K562 (cell line): ENCODE data around the gene POLRMT. TPM values are rescaled to one million over a fixed set of nuclear protein-coding genes. Genes with fewer than 3 reads are reported as not detected.
A peak's percentile ranks its signal among the peaks of the same experiment; 100 is the strongest.

ENCODE experiments used
- ATF7 ChIP-seq: fragments of 450-650 bp; IDR thresholded peaks from 2 replicates; pipeline ENCODE4 v1.7.1; 2014; ENCODE audit warnings: mild to moderate bottlenecking, moderate library complexity
- BCOR ChIP-seq: fragments of 450-650 bp; IDR thresholded peaks from 2 replicates; pipeline ENCODE4 v1.6.1; 2016
- BRF1 ChIP-seq: IDR thresholded peaks from 3 replicates; pipeline ENCODE4 v1.6.1; 2011; ENCODE audit warnings: borderline replicate concordance, mild to moderate bottlenecking; ENCODE audit not compliant: insufficient read length; ENCODE audit errors: extremely low read depth
- FOXJ2 ChIP-seq: fragments of 200-800 bp; sonication (Bioruptor generic); IDR thresholded peaks from 2 replicates; pipeline ENCODE4 v1.6.1; 2016; ENCODE audit warnings: missing genetic modification characterization, missing compliant biosample characterization
- HDAC2 ChIP-seq: fragments of 450-650 bp; IDR thresholded peaks from 2 replicates; pipeline ENCODE4 v1.6.1; 2016; ENCODE audit warnings: mild to moderate bottlenecking
- JUN ChIP-seq, 2 experiments: sonication (generic) in 1 of 2; formaldehyde crosslinking in 1 of 2; IDR thresholded peaks; 2 replicates each; pipeline versions ENCODE4 v1.6.1 to v1.8.0; 2012 to 2022; ENCODE audit warnings: borderline replicate concordance in 2 of 2, mild to moderate bottlenecking in 2 of 2, improper control_type of control experiment in 1 of 2, low read depth in 1 of 2, low read length in 1 of 2, missing genetic modification reagents in 1 of 2
- KAT2B ChIP-seq: IDR thresholded peaks from one replicate; pipeline ENCODE4 v1.6.1; 2012; ENCODE audit warnings: low read depth, mild to moderate bottlenecking, control low read depth, inconsistent platforms, low read length, moderate library complexity
- KDM1A ChIP-seq, 2 experiments: fragments of 450-650 bp; IDR thresholded peaks; 2 replicates each; pipeline ENCODE4 v1.6.1; 2016; ENCODE audit warnings: mild to moderate bottlenecking in 2 of 2
- MAZ ChIP-seq, 2 experiments: fragments of 450-650 bp in 1 of 2; sonication (generic) in 1 of 2; formaldehyde crosslinking; IDR thresholded peaks in 1 of 2; conservative IDR thresholded peaks in 1 of 2; 2 replicates each; pipeline versions ENCODE4 v1.4.0 to v1.5.0; 2020; ENCODE audit warnings: mild to moderate bottlenecking in 1 of 2, missing genetic modification reagents in 1 of 2
- MTA2 ChIP-seq: fragments of 450-650 bp; IDR thresholded peaks from 2 replicates; pipeline ENCODE4 v1.6.1; 2016; ENCODE audit warnings: low read depth
- NCOR1 ChIP-seq: fragments of 450-650 bp; IDR thresholded peaks from 2 replicates; pipeline ENCODE4 v1.6.1; 2016; ENCODE audit warnings: mild to moderate bottlenecking, moderate library complexity
- RAD51 ChIP-seq: fragments of 450-650 bp; IDR thresholded peaks from 2 replicates; pipeline ENCODE4 v1.7.1; 2016; ENCODE audit warnings: low read depth, mild to moderate bottlenecking, borderline replicate concordance
- SRSF9 ChIP-seq: fragments of 200-400 bp; formaldehyde crosslinking; IDR thresholded peaks from 2 replicates; pipeline ENCODE4 v1.6.1; 2017; ENCODE audit warnings: low read depth, low read length, borderline replicate concordance
- TEAD4 ChIP-seq, 2 experiments: sonication (generic) in 1 of 2; formaldehyde crosslinking in 1 of 2; IDR thresholded peaks; 2 replicates each; pipeline versions ENCODE4 v1.6.1 to v1.8.0; 2012 to 2022; ENCODE audit warnings: borderline replicate concordance in 1 of 2, inconsistent platforms in 1 of 2, low read length in 1 of 2, mild to moderate bottlenecking in 1 of 2, missing genetic modification reagents in 1 of 2
- U2AF1 ChIP-seq: fragments of 200-400 bp; formaldehyde crosslinking; optimal IDR thresholded peaks from 2 replicates; pipeline ENCODE3; 2017; ENCODE audit warnings: mild to moderate bottlenecking, low read depth, low read length, moderate library complexity
- ZKSCAN3 ChIP-seq: fragments of 250-450 bp; sonication (Bioruptor Pico); IDR thresholded peaks from 2 replicates; pipeline ENCODE4 v1.4.0; 2020
- ZNF3 ChIP-seq: fragments of 250-450 bp; sonication (Bioruptor Pico); IDR thresholded peaks from 2 replicates; pipeline ENCODE4 v1.5.0; 2021; ENCODE audit warnings: mild to moderate bottlenecking, moderate library complexity
- polyA plus RNA-seq, 8 experiments: library from polyadenylated mRNA; depleted of rRNA in 4 of 8; stranded (reverse) in 5 of 8; unstranded in 3 of 8; fragments of >200 nt; fragmentation: Nextera tagmentation in 2 of 8; fragmentation: Illumina TruSeq in 1 of 8; extraction: Ambion mirVana in 2 of 8; extraction: Trizol in 1 of 8; gene quantifications; 2 replicates each; pipeline versions ENCODE4 v1.2.1 to v1.2.3, GENCODE V29; 2011 to 2014; ENCODE audit warnings: inconsistent platforms in 1 of 8, missing spikeins in 1 of 8
- total RNA-seq, 7 experiments: library from RNA; depleted of rRNA in 6 of 7; stranded (reverse); fragments of >200 nt in 6 of 7; fragmentation: Illumina TruSeq in 2 of 7; extraction: Trizol in 2 of 7; gene quantifications; 2 replicates each; pipeline versions ENCODE4 v1.2.1 to v1.2.3, GENCODE V29; 2011 to 2021; ENCODE audit warnings: low replicate concordance in 1 of 7
- TF ChIP-seq, protein P1 (sequence below): fragments of 250-450 bp; sonication (Bioruptor Pico); IDR thresholded peaks from 2 replicates; pipeline ENCODE4 v1.8.0; 2022; ENCODE audit warnings: inconsistent platforms, mild to moderate bottlenecking, moderate library complexity, borderline replicate concordance
- TF ChIP-seq, protein P2 (sequence below): sonication (generic); formaldehyde crosslinking; IDR thresholded peaks from 2 replicates; pipeline ENCODE4 v1.8.1; 2023; ENCODE audit warnings: missing genetic modification reagents, mild to moderate bottlenecking, borderline replicate concordance
- TF ChIP-seq, protein P3 (sequence below): fragments of 450-650 bp; IDR thresholded peaks from 2 replicates; pipeline ENCODE4 v1.6.1; 2014; ENCODE audit warnings: low read depth, mild to moderate bottlenecking, moderate library complexity, borderline replicate concordance

Gene POLRMT
- total and polyA plus RNA-seq, 9 of the 15 experiments (the other 6 are each of a cell fraction or from before 2014, with no cell fraction given) = 30.3 to 144 (median 68.0) TPM

- TF ChIP-seq, protein P1, sequence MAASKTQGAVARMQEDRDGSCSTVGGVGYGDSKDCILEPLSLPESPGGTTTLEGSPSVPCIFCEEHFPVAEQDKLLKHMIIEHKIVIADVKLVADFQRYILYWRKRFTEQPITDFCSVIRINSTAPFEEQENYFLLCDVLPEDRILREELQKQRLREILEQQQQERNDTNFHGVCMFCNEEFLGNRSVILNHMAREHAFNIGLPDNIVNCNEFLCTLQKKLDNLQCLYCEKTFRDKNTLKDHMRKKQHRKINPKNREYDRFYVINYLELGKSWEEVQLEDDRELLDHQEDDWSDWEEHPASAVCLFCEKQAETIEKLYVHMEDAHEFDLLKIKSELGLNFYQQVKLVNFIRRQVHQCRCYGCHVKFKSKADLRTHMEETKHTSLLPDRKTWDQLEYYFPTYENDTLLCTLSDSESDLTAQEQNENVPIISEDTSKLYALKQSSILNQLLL = no peak
- TF ChIP-seq TEAD4 (IDR thresholded peaks at IDR 0.05; ENCODE audit: low read length) = peak; percentile 26; the same call in 1 of the 2 replicates
- TF ChIP-seq TEAD4 (CRISPR knock-in tag; IDR thresholded peaks at IDR 0.05; ENCODE audit: borderline replicate concordance) = no peak
- peak; percentile 90 for TF ChIP-seq HDAC2
- TF ChIP-seq BCOR = no peak
- TF ChIP-seq SRSF9 = no peak
- no peak for TF ChIP-seq FOXJ2 (tag)
- TF ChIP-seq BRF1 = no peak
- TF ChIP-seq MTA2 = no peak
- TF ChIP-seq, protein P2, sequence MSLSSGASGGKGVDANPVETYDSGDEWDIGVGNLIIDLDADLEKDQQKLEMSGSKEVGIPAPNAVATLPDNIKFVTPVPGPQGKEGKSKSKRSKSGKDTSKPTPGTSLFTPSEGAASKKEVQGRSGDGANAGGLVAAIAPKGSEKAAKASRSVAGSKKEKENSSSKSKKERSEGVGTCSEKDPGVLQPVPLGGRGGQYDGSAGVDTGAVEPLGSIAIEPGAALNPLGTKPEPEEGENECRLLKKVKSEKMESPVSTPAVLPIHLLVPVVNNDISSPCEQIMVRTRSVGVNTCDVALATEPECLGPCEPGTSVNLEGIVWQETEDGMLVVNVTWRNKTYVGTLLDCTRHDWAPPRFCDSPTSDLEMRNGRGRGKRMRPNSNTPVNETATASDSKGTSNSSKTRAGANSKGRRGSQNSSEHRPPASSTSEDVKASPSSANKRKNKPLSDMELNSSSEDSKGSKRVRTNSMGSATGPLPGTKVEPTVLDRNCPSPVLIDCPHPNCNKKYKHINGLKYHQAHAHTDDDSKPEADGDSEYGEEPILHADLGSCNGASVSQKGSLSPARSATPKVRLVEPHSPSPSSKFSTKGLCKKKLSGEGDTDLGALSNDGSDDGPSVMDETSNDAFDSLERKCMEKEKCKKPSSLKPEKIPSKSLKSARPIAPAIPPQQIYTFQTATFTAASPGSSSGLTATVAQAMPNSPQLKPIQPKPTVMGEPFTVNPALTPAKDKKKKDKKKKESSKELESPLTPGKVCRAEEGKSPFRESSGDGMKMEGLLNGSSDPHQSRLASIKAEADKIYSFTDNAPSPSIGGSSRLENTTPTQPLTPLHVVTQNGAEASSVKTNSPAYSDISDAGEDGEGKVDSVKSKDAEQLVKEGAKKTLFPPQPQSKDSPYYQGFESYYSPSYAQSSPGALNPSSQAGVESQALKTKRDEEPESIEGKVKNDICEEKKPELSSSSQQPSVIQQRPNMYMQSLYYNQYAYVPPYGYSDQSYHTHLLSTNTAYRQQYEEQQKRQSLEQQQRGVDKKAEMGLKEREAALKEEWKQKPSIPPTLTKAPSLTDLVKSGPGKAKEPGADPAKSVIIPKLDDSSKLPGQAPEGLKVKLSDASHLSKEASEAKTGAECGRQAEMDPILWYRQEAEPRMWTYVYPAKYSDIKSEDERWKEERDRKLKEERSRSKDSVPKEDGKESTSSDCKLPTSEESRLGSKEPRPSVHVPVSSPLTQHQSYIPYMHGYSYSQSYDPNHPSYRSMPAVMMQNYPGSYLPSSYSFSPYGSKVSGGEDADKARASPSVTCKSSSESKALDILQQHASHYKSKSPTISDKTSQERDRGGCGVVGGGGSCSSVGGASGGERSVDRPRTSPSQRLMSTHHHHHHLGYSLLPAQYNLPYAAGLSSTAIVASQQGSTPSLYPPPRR (CRISPR knock-in tag) = peak; percentile 43; the same call in 1 of the 2 replicates
- TF ChIP-seq JUN (IDR thresholded peaks at IDR 0.05; ENCODE audit: borderline replicate concordance, low read depth, low read length) = 0 out of 2 replicates have a peak, but pooled peaks have one; percentile 5
- no peak for TF ChIP-seq JUN (CRISPR knock-in tag; IDR thresholded peaks at IDR 0.05; ENCODE audit: borderline replicate concordance)
- peak; percentile 7 to 9 for TF ChIP-seq MAZ (CRISPR knock-in tag; conservative IDR thresholded peaks at IDR 0.05 in 1 of 2, IDR thresholded peaks at IDR 0.05 in 1 of 2)
- TF ChIP-seq KDM1A (IDR thresholded peaks at IDR 0.05) = no peak
- TF ChIP-seq ATF7 = peak; percentile 69; the same call in 1 of the 2 replicates
- no peak for TF ChIP-seq KAT2B
- TF ChIP-seq NCOR1 = no peak
- TF ChIP-seq ZKSCAN3 (CRISPR knock-in tag) = no peak
- TF ChIP-seq RAD51 = peak; percentile 92
- TF ChIP-seq U2AF1 = no peak
- TF ChIP-seq, protein P3, sequence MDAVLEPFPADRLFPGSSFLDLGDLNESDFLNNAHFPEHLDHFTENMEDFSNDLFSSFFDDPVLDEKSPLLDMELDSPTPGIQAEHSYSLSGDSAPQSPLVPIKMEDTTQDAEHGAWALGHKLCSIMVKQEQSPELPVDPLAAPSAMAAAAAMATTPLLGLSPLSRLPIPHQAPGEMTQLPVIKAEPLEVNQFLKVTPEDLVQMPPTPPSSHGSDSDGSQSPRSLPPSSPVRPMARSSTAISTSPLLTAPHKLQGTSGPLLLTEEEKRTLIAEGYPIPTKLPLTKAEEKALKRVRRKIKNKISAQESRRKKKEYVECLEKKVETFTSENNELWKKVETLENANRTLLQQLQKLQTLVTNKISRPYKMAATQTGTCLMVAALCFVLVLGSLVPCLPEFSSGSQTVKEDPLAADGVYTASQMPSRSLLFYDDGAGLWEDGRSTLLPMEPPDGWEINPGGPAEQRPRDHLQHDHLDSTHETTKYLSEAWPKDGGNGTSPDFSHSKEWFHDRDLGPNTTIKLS = 0 out of 2 replicates have a peak, but pooled peaks have one; percentile 30
- TF ChIP-seq ZNF3 (CRISPR knock-in tag) = no peak
These were observed 47.1 kb upstream of the POLRMT start (continued) for GRCh38 chr19:680287-681028.
